Measurements from ENCODE around the gene ILDR1.

ILDR1 gene

DNA sequence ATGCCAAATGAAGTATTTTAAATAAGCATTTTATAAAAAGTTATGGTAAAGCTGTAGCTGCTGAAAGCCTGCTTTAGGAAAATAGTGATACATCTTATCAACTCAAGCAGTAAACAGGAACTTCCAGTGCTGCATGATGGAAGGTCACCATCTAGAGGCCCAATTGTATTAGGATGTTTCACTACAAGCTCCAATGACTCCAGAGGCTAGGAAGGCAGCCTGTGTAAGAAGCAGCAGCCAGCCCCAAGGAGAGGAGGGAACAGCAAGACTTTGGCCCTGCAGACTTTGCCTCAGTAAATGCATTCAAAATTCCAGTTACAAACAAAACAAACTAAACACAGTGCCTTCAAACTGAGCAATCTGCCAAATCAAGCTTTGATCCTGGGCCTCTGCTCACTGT, 32.1 kb downstream of the ILDR1 start:
- no peak for DNase-seq

GRCh38 chr3:121988146-121988545, 33.9 kb downstream of the ILDR1 start:
- no peak for DNase-seq

DNA sequence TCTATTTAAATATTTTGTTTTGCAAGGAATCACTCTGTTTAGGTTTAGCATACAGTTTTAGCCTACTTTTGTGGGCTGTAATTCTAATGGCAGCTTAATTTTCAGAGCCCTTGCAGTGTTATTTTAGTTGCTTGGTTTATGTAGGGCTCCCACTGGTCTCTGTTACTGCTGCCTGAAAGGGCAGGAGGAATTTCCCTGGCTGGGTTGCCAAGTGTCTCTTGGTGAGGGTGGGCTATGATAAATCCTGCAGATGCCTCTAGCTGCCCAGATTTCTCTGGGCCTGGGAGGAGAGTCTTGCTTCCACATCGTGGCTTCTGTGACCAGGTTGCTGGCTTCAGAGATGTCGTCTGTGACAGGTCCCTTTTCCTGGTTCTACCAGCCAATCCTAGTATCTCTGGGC, 36.2 kb downstream of the ILDR1 start:
- no peak for DNase-seq

DNA sequence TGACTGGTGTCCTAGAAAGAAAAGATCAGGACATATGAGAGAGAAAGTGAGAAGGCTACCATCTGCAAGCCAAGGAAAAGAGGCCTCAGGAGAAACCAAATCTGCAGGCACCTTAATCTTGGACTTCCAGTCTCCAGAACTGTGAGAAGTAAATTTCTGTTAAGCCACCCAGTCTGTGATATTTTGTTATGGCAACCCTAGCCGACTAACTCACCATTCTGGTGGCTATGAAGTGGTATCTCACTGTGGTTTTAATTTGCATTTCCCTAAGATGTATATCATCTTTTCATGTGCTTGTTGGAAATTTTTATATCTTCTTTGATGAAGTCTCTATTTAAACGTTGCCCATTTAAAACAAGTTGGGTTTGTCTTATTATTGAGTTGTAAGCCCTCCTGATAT, 40.6 kb downstream of the ILDR1 start:
- DNase-seq = no peak

GRCh38 chr3:121980450-121980796, 41.6 kb downstream of the ILDR1 start:
- no peak for DNase-seq

DNA sequence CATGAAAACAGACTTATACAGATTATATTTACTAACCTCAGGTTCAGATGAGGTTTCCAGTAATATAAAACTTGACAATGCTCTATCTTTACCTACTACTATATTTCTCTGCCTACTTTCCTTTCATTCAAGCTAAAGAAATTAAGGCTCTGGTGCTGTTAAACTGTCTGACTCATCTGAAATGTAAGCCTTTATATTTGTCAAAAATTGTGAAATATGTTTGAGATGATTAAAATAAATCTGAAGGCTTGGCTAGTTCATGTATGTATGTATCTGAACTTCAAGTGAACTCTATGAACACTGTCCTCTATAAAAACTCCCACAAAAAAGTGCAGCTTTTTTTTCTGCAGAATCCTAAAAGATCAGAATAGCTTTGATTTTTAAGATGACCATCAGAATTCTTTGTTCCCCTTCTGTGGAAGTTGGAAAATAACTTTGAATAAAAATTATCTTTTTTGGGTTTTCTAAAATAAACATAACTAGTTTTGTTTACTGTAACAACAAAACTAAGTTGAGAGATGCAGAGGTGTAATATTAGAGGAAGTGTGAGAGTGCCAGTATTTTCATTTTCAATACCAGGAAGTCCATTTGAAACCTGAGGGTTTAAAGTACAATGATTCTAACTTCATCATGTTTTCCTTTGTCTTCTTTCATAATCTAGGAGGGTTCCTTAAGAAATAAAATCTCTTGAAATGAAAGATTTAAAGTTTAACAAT, 42.2 kb downstream of the ILDR1 start:
- DNase-seq = no peak

- DNase-seq = no peak
Observed at GRCh38 chr3:121979246-121979645, 42.8 kb downstream of the ILDR1 start.

DNA sequence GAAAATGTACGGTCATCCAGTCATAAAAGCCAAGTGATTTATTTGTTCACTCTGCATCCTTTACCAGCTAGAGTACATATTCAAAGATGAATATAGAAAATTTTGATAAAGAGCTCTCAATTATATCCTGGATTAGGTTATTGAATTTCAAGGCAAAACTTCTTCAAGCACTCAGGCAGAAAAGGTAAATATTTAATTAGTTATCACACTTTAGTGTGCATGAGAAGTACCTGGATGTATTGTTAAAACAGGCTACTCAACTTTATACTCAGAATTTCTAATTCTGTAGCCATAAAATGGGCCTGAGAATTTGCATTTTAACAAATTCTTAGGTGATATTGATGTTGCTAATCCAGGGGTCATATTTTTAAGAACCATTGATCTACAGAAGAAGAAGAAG, 45.3 kb downstream of the ILDR1 start:
- DNase-seq = peak; percentile 26

- no peak for DNase-seq
Observed at GRCh38 chr3:121975702-121976302, 46.2 kb downstream of the ILDR1 start.

GRCh38 chr3:121974601-121975111, 47.4 kb downstream of the ILDR1 start:
- no peak for DNase-seq

DNA sequence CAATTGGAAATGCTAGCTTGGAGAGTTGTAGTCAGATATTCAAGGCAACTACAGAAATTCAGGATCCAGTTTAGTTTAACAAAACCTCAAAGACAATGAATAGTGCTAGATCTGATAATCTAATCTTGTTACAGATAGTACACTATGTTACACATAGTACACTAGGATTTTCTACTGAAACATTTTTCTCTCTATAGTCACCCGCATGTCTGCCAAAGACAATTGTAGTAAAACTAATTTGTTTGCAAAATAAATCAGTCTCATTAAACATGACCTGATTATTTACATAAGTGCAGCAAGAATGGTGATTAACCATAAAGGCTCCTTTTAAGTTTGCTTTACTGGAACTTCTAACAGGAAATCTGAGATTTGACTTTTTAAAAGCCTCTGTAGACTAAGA, 52.0 kb downstream of the ILDR1 start:
- DNase-seq = no peak

DNA sequence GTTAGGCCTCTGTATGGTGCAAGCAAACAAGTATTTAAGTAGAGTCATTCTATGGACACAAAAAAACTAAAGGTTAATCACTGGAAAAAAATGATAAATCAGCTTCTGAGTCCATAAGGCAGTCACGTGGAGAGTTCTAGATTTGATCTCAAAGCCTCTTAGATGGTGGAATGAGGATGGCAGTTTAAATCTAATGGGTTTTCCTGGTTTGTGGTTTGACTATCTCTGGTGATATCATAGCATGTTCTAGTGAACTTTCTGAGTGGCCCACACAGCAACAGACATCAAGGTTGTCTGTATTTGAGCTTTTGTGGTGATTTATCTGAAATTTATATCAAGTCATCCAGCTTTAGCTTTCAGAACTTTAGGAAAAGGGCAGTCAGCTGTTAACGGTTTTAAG, 52.4 kb downstream of the ILDR1 start:
- DNase-seq = no peak

- DNase-seq = no peak
Observed at GRCh38 chr3:121963608-121964007, 58.4 kb downstream of the ILDR1 start.

- DNase-seq = no peak
Observed at GRCh38 chr3:121962443-121962842, 59.6 kb downstream of the ILDR1 start.

DNA sequence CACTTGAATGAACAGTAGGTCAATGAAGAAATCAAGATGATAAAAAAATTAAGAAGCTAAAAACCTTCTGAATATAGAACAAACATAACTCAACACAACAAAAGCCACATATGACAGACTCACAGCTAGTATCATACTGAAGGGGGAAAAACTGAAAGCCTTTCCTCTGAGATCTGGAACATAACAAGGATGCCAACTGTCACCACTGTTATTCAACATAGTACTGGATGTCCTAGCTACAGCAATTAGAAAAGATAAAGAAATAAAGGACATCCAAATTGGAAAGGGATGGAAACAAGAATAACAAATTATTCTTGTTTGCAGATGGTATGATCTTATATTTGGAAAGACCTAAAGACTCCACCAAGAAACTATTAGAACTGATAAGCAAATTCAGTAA, 60.8 kb downstream of the ILDR1 start:
- no peak for DNase-seq

DNA sequence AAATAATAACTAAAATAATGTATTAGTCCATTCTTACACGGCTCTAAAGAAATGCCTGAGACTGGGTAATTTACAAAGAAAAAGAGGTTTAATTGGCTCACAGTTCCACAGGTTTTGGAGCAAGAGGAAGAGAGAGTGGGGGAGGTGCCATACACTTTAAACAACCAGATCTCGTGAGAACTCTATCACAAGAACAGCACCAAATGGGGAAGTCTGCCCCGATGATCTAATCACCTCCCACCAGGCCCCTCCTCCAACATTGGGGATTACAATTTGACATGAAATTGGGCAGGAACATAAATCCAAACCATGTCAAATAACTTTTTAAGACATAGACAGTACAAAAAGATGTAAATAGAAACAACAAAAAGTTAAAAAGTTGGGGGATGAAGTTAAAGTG, 63.2 kb downstream of the ILDR1 start:
- no peak for DNase-seq

DNA sequence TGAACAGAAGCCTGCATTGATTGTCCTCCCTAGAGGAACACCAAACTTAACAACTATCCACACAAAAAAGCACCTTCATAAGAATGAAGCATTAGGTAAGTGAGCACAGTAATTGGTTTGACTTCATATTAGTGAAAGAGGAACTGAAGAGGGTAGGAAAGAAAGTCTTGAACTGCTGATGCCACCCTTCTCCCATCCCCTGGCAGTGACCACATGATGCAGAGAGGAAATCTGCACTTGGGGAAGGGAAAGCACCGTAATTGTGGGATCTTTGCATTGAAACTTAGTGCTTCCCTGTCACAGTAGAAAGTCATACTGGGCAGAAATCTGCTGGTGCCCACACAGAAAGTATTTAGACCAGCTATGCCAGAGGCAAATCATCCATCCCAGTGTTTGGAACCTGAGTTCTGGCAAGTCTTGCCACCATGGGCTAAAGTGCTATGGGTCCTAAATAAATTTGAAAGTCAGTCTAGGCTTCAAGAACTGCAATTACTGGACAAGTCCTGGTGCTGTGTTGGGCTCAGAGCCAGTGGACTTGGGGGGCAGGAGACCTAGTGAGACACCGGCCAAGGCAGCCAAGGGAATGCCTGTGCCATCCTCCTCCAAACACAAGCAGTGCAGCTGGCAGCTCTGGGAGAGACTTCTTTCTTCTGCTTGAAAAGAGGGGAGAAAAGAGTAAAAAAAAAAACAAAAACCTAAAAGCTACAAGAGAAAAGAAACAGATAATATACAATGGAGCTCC, 64.2 kb downstream of the ILDR1 start:
- DNase-seq = no peak

DNA sequence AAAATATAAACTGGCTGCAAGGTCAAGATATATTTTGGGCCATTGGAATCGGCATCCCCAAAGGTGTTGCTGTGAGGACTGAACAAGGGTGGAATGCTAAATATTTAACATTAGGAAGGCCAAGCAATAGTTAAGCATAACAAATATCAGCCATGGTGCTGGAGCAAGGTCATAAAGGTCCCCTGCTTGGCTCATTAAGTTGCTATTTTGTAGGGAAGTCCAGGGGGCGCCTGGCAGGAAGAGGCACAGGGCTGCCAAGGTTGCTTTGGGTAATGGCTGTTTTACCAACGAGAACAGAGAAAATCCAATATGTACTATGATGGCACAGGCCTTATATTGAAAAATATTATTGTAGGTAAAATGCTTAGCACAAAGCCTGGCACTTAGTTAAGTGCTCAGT, 65.7 kb downstream of the ILDR1 start:
- no peak for DNase-seq

GRCh38 chr3:121951291-121951919, 70.6 kb downstream of the ILDR1 start:
- no peak for DNase-seq

GRCh38 chr3:121948641-121949040, 73.4 kb downstream of the ILDR1 start:
- DNase-seq = no peak

- peak; percentile 60 for DNase-seq
Observed at GRCh38 chr3:121943431-121943830, 78.6 kb downstream of the ILDR1 start.

- peak; percentile 59 for DNase-seq
Observed at GRCh38 chr3:121942116-121942786, 79.8 kb downstream of the ILDR1 start.

- peak; percentile 44 for DNase-seq
Observed at GRCh38 chr3:121941592-121941991, 80.5 kb downstream of the ILDR1 start.
